GM23338 (cell line): ENCODE measurements around the gene PUM2. TPM values are rescaled to one million over a fixed set of nuclear protein-coding genes. Genes with fewer than 3 reads are reported as not detected.

Source experiments
- ATAC-seq: fragments of 200-7000 bp; cut with Tn5 transposase; 3 replicates; pipeline ENCODE4 v1.9.1; 2020
- DNase-seq: peaks from one replicate; pipeline ENCODE4 v3.0.0-alpha.2; 2015; ENCODE audit warnings: low spot score
- H2AFZ ChIP-seq: fragments of 200-600 bp; sonication (generic); 2 replicates; pipeline ENCODE4 v1.8.0; 2016; ENCODE audit warnings: antibody characterized with exemption, mild to moderate bottlenecking, moderate library complexity
- H3F3A ChIP-seq: fragments of 200-600 bp; sonication (generic); replicated peaks from 2 replicates; pipeline ENCODE4 v1.8.0; 2017; ENCODE audit warnings: antibody characterized with exemption, mixed run types, low read depth
- H3K27ac ChIP-seq: fragments of 200-600 bp; sonication (generic); 2 replicates; pipeline ENCODE4 v1.6.1; 2016; ENCODE audit warnings: low read depth
- H3K27me3 ChIP-seq: fragments of 200-600 bp; sonication (generic); 2 replicates; pipeline ENCODE4 v1.8.0; 2016; ENCODE audit warnings: mild to moderate bottlenecking, mixed run types, moderate library complexity; ENCODE audit not compliant: insufficient read depth
- H3K36me3 ChIP-seq: fragments of 200-600 bp; sonication (generic); 2 replicates; pipeline ENCODE4 v1.8.0; 2016; ENCODE audit warnings: mild to moderate bottlenecking; ENCODE audit not compliant: insufficient read depth
- H3K4me1 ChIP-seq: fragments of 200-600 bp; sonication (generic); 2 replicates; pipeline ENCODE4 v1.8.0; 2016; ENCODE audit warnings: mild to moderate bottlenecking, moderate library complexity; ENCODE audit not compliant: insufficient read depth
- H3K4me2 ChIP-seq: fragments of 200-600 bp; sonication (generic); 2 replicates; pipeline ENCODE4 v1.7.1; 2017; ENCODE audit warnings: mixed run types
- H3K4me3 ChIP-seq: fragments of 200-600 bp; sonication (generic); 2 replicates; pipeline ENCODE4 v1.6.1; 2016; ENCODE audit warnings: mixed run types
- H3K79me2 ChIP-seq: fragments of 200-600 bp; sonication (generic); replicated peaks from 2 replicates; pipeline ENCODE4 v1.8.0; 2017; ENCODE audit warnings: mild to moderate bottlenecking; ENCODE audit not compliant: insufficient read depth
- H3K9me2 ChIP-seq: fragments of 200-600 bp; sonication (generic); 2 replicates; pipeline ENCODE4 v1.8.0; 2017; ENCODE audit not compliant: insufficient read depth
- H4K20me1 ChIP-seq: fragments of 200-600 bp; sonication (generic); replicated peaks from 2 replicates; pipeline ENCODE4 v1.8.0; 2017; ENCODE audit warnings: mild to moderate bottlenecking; ENCODE audit not compliant: insufficient read depth
- H3K27ac Mint-ChIP-seq: 2 replicates; pipeline ENCODE4 v1.8.0; 2020; ENCODE audit warnings: inconsistent platforms, mild to moderate bottlenecking, moderate library complexity, mixed read lengths
- H3K27me3 Mint-ChIP-seq: 3 replicates; pipeline ENCODE4 v1.8.0; 2022; ENCODE audit warnings: low read depth, mild to moderate bottlenecking, moderate library complexity, mixed read lengths, inconsistent platforms; ENCODE audit not compliant: insufficient read depth, poor library complexity
- H3K36me3 Mint-ChIP-seq: 3 replicates; pipeline ENCODE4 v1.8.0; 2021; ENCODE audit warnings: low read depth, mild to moderate bottlenecking, inconsistent platforms, moderate library complexity, mixed read lengths
- H3K4me1 Mint-ChIP-seq: 3 replicates; pipeline ENCODE4 v1.8.0; 2020; ENCODE audit warnings: mild to moderate bottlenecking, inconsistent platforms, mixed read lengths
- H3K4me3 Mint-ChIP-seq: 3 replicates; pipeline ENCODE4 v1.8.0; 2021; ENCODE audit warnings: moderate library complexity, mild to moderate bottlenecking, inconsistent platforms, mixed read lengths
- H3K9me3 Mint-ChIP-seq: 3 replicates; pipeline ENCODE4 v1.8.0; 2020; ENCODE audit warnings: moderate library complexity, mild to moderate bottlenecking, inconsistent platforms, mixed read lengths
- CREB1 ChIP-seq: fragments of 250-450 bp; sonication (Bioruptor Pico); IDR thresholded peaks from 2 replicates; pipeline ENCODE4 v1.5.0; 2020; ENCODE audit warnings: low read depth, mild to moderate bottlenecking, moderate library complexity
- CTCF ChIP-seq, 2 experiments: fragments of 200-600 bp in 1 of 2; sonication (generic) in 1 of 2; conservative IDR thresholded peaks; 2 replicates each; pipeline versions ENCODE4 v1.5.1 to v1.6.1; 2016 to 2017; ENCODE audit warnings: antibody characterized with exemption in 2 of 2, low read depth in 2 of 2, mild to moderate bottlenecking in 2 of 2, moderate library complexity in 1 of 2
- ETS1 ChIP-seq: IDR thresholded peaks from 2 replicates; pipeline ENCODE4 v1.6.1; 2016; ENCODE audit warnings: antibody characterized with exemption
- EZH2phosphoT487 ChIP-seq: fragments of 200-600 bp; sonication (generic); IDR thresholded peaks from one replicate; pipeline ENCODE4 v1.8.1; 2018; ENCODE audit warnings: antibody characterized with exemption; ENCODE audit not compliant: unreplicated experiment
- POLR2AphosphoS5 ChIP-seq: IDR thresholded peaks from 2 replicates; pipeline ENCODE4 v1.6.1; 2016; ENCODE audit warnings: antibody characterized with exemption, low read depth
- REST ChIP-seq: IDR thresholded peaks from one replicate; pipeline ENCODE4 v1.6.1; 2018; ENCODE audit warnings: antibody characterized with exemption; ENCODE audit not compliant: unreplicated experiment
- ZNF331 ChIP-seq: fragments of 250-450 bp; sonication (Bioruptor Pico); IDR thresholded peaks from 2 replicates; pipeline ENCODE4 v1.5.0; 2020; ENCODE audit warnings: low read depth, mild to moderate bottlenecking, moderate library complexity
- ZNF462 ChIP-seq: fragments of 250-450 bp; sonication (Bioruptor Pico); IDR thresholded peaks from 2 replicates; pipeline ENCODE4 v1.5.0; 2020; ENCODE audit warnings: mild to moderate bottlenecking, moderate library complexity
- polyA plus RNA-seq: library from polyadenylated mRNA; unstranded; fragments of >200 nt; fragmentation: Nextera tagmentation; extraction: Ambion mirVana; gene quantifications from 2 replicates; pipeline ENCODE4 v1.2.1, GENCODE V29; 2016
- total RNA-seq: library from RNA; depleted of rRNA; stranded (reverse); fragments of >200 nt; shearing (Covaris generic); gene quantifications from 2 replicates; pipeline ENCODE4 v1.2.3, GENCODE V29; 2014

Gene PUM2
- total and polyA plus RNA-seq, 2 experiments from 2014 or later: 29.9 to 94.1 TPM

GRCh38 chr2:20294231-20294630 is 56.4 kb downstream of the PUM2 start:
- TF ChIP-seq REST (no peak), POLR2AphosphoS5 (no peak), ETS1 (no peak), CTCF (conservative IDR thresholded peaks at IDR 0.05; ENCODE audit: low read depth in 2 of 2) (no peak), ZNF462 (CRISPR knock-in tag) (no peak), CREB1 (CRISPR knock-in tag) (no peak), ZNF331 (no peak), EZH2phosphoT487 (no peak)
- Histone ChIP-seq H3K27me3 (no peaks in the 10 kb centered on the region), H4K20me1 (0 out of 2 replicates have a peak, but pooled peaks cover 18% of the 10 kb centered on the region), H3K9me2 (no peaks in the 10 kb centered on the region), H2AFZ (no peak overlapping the region), H3K4me3 (no peak overlapping the region), H3F3A (peaks cover 9% of the 10 kb centered on the region), H3K27ac (0 out of 2 replicates have a peak overlapping the region, but pooled peaks have one; percentile 24), H3K4me2 (no peak overlapping the region), H3K4me1 (no peaks in the 10 kb centered on the region), H3K36me3 (peaks cover 27% of the 10 kb centered on the region), H3K79me2 (peaks cover 56% of the 10 kb centered on the region)
- H3K36me3 Mint-ChIP-seq: peaks cover 53% of the 10 kb centered on the region
- peaks cover 6% of the 10 kb centered on the region for H3K4me1 Mint-ChIP-seq
- DNase-seq (no peak), ATAC-seq (no peak)
- H3K9me3 Mint-ChIP-seq: no peaks in the 10 kb centered on the region
- H3K27ac Mint-ChIP-seq: no peak overlapping the region
- H3K27me3 Mint-ChIP-seq: peaks cover 13% of the 10 kb centered on the region
- H3K4me3 Mint-ChIP-seq: no peak overlapping the region
